ENCODE measurements around the gene GPR15. TPM values are rescaled to one million over a fixed set of nuclear protein-coding genes. Genes with fewer than 3 reads are reported as not detected.
A peak's percentile ranks its signal among the peaks of the same experiment; 100 is the strongest.
"Not testable (repeated sequence)": the region's sequence is repeated elsewhere in the genome, so short reads cannot be mapped to it uniquely, and the experiment has no call there.

The GPR15 gene
- total RNA-seq, 1 experiment from 2014 or later, result not detected

DNA sequence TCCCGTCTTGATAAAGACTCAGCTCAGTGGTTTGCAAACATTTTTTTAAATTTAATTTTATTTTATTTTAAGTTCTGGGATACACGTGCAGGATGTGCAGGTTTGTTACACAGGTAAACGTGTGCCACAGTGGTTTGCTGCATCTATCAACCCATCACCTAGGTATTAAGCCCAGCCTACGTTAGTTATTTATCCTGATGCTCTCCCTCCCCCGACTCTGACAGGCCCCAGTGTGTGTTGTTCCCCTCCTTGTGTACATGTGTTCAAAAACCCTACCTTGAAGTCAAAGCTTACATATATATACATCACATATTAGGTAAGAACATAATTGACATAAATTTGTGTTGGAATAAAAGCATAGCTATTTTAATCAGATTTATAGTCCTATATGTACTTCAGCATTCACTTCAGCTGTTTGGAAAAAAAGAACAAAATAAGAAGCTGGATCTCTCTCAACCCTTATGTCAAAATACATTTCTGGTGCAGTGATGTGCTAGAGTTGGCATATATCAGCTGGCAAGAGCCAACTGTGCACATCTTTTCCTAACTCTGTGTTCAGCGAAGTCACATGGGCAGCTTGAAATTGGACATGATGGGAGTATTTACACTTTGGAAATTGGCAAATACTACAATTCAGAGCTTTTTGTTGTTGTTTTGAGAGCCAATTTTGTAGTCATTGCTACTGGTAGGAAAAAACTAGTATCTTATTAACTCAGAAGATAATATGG, 26.5 kb downstream of the GPR15 start:
- no peak for DNase-seq (ENCODE audit: low read depth)

DNA sequence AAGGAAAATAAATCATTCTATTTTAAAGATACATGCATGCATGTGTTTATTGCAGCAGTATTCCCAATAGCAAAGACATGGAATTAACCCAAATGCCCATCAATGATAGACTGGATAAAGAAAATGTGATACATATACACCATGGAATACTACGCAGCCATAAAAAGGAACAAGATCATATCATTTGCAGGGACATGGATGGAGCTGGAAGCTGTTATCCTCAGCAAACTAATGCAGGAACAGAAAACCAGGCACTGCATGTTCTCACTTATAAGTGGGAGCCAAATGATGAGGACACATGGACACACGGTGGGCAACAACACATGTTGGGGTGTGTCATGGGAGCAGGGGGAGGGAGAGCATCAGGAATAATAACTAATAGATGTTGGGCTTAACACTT, 28.0 kb downstream of the GPR15 start:
- not testable (repeated sequence) for DNase-seq (ENCODE audit: low read depth)

DNA sequence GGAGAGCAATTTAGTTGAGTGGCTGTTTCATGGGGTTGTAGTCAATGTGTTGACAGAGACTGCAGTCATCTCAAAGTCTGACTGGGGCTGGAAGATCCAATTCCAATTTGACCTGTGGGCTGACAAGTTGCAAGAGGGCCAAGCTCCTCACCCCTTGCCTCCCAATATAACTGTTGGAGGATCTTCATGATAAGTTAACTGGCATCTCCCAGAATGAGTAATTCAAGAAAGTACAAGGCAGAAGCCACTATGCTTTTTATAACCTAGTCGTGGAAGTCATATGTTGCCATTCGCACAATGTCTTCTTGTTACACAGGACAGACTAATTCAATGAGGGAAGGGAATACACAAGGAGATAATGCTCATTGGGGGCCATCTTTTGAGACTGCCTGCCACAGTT, 29.1 kb downstream of the GPR15 start:
- no peak for DNase-seq (ENCODE audit: low read depth)

DNA sequence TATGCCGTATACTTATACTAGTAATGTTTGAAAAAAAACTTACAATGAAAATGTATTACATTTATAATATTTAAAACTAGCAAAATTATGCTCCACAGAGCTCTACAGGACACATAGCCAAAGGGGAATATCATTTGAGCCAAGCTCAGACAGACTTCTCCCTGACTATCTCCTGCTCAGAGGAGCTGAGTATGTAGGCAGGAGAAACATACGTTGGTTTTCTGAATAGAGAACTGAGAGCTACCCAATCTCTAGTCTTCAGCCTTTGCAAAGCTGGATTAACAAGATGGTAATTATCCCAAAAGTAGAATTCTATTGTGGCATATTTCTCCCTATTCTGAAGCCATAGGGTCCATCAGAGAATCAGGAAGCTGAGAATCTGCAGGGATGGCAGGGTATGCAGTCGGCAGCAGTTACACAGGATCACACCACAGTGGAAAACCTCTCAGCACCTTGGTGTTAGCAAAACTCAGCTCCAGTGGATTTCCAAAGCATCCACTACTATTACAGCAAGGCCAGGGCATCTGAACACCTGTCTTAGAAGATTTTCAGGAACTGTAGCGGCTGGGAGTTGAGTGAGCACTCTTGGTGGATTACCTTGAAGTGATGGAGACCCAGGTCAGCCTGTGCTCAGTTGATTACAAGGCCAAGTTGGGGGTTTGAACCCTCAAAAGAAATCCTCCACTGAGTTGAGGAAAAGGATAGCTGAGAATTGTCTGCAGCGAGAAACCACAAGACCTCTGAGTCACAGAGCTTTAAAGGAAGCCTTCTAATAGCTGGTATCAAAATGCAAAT, 30.1 kb downstream of the GPR15 start:
- peak; percentile 51 for DNase-seq (ENCODE audit: low read depth)

DNA sequence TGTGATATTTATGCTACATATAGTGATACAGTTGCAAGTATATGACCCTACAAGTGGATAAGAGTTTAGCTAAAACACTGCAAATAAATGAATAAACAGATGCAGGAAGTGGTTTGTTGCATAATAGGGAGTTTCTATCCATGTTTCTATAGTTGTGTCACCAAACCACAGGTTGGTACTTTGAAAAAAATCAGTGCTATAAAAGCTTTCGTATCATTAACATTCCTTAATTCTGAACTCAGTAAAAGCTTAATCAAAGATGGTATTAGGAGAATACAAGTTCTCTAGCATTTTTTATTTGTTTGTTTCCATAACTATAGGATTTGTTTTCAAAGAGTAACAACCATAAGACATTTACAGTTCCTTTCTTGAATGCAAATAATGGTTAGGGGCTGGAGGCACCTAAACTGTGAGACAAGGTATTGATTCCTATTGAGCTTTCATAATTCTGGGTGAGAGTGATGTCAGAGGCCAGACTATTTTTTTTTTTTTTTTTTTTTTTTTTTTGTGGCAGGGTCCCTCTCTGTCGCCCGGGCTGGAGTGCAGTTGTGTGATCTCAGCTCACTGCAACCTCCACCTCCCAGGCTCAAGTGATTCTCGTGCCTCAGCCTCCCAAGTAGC, 32.0 kb downstream of the GPR15 start:
- peak; percentile 77 for DNase-seq (ENCODE audit: low read depth)

DNA sequence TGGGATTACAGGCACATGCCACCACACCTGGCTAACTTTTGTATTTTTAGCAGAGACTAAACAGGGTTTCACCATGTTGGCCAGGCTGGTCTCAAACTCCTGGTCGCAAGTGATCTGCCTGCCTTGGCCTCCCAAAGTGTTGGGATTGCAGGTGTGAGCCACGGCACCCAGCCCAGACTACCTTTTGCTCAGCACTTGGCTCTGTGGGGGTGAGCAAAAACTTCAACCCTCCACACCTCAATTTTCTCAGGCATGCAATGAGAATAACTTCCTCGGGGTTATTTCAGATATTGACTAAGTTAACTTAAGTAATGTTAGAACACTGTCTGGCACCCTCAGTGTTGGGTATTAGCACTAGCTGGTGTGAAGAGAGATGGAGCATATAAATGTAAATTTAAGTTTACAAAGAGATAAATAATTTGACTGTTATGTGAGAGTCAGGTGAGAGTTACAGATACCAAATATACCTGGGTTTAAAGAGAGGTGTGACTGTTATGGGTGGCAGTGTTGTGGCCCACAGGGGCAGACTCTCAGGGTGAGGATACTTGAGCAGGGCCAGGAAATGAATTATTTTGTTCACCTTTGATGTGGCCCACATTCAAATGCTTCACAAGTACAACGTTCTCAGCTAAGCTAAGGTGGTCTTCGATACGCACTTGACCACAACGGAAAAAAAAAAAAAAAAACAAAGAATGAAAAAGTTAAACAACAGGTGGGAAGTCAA, 32.7 kb downstream of the GPR15 start:
- no peak for DNase-seq (ENCODE audit: low read depth)

DNA sequence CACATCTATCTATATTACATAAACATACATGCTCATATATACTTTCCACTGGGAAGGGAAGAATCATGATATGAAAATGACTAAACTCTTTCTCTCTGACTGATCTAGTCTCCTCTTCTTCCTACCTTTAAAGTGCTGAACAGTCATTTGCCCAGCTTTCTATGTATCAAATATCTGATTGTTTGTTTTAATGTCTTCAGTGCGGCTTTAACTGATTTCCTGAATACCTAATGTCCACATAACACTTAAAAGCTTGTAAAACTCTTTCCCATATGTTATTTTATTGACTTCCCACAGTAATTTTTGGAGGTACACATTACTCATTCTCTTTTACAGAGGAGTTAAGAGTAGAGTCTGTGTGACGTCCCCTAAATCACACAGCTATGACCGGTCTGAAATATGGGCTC, 33.5 kb downstream of the GPR15 start:
- DNase-seq (ENCODE audit: low read depth), result peak; percentile 17

DNA sequence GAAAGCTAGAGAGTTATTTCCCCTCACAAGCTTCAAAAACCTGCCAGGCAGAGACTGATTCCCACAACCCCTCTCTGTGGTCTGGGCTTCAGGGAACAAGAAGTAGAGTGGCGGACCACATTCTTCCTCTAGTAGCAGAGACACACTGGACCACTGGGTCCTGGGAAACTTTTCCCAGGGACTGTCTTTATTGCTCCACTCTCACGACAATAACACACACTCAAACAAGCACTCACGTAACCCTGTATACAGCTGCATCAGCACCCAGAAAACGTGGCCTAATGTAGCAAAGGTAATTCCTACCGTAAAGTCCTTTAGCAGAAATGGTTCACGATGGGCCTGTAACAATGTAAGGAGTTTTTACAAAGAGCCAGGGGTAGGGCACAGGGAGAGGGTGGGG, 34.1 kb downstream of the GPR15 start:
- DNase-seq (ENCODE audit: low read depth), result no peak

DNA sequence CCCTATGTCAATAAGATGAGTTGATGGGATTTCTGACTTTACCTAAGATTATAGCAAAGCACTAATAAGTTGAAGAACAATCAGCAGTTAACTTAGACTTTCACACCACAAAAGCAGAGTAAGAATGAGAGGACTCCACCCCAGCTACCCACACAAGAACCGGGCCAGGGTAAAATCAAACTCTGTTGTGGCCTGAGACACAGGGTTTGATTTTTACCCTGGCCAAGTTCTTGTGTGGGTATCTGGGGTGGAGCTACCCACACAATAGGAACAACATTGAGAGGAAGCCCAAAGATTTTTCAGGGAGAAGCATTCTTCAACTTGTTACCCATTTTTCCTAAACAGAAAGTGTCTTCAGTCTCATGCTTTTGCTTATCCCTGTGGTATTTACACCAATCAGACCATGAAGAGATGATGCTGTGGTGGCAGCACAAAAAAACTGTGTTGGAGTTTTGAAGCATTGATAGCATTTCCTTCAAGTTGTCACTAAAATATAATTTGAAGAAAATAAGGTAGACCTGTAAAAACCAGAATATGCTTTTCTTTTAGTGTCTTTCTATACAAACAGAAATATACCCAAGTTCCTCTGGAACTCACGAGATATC, 36.0 kb downstream of the GPR15 start:
- DNase-seq (ENCODE audit: low read depth), result no peak

DNA sequence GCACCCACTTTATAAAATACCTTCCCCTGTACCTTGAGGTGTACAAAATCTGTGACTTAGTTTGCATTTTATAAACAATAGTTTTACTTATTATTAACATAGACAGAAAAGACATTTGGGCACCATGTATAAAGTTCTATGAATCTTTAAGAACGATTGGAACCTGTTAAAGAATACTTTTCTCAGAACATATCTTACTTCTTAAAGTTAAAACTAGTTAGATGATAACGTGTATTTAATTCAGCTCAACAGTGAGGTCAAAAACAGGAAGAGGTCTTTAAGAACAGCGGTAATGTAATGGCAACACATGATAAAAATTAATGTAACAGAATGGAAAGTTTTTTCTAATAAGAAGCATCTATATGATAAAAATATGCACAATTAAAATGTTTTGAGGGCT, 36.6 kb downstream of the GPR15 start:
- DNase-seq (ENCODE audit: low read depth), result no peak

DNA sequence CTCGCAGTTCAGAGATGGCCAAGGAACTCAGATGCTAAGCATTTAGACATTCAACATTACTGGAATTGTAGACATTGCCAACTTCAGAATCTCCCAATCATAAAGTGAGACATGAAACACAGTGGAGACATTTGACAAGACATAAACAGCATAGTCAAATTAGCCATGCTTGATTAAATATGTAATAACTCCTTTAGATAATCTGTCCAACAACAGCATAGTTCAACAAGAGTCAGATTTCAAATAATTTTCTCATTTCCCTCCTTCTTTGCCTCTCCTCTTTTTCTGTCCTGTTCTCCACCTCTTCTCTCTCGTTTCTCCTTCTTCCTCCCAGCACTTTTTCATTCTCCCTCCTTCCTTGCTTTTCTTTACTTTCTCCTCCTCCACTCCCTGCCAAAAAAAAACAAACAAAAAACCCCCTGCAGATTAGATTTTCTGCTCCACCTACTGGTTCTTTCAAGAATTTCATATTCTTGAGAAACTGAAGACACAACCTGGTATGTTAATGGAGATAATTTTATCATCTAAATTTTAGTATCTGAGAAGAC, 41.5 kb downstream of the GPR15 start:
- peak; percentile 48 for DNase-seq (ENCODE audit: low read depth)

DNA sequence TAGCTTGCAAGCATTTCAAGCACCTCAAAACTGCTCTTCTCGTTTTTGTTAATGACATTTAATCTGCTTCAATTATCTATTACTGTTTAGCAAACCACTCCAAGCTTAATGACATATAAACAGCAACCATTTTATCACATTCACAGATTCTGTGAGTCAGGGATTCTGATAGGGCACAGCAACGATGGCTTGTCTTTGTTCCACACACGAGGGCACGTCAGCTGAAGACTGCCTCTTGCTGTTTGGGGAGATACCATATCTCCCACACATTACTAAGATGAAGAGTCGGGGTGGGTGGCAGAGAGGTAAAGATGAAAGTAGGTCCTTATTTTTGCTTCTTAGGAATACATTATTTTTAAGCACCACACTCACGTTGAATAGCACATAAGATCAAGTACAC, 42.4 kb downstream of the GPR15 start:
- no peak for DNase-seq (ENCODE audit: low read depth)

DNA sequence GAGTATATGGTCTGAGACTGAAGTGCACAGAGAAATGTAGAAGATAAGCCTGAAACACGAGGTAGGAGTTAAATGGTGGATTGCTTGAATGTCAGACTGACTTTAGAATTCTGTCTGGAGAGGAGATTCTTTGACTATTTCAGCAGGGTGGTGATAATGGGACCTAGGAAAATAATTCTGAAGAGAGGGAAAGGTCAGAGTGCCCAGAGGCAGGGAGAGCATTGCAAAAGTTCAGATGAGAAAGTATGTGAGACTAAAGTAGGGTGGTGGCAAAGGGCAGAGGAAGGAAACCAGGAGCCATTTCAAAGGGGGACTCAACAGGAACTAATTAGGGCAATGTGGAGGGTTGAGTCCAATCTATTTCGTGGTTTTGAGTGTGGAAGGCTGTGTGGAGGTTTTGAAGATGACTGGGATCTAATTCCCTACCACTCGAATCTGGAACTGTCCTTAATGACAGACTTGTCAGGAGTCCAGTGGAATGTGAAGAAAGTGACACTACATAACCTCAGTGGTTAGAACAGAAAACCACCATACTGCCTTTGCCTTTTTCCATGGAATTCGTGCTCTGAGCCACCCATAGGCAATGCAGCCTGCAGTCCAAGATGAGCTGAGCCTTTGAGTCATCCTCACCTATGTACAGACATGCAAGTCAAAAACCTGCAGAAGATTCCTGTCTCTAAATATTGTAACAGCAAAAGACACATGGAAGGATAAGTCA, 45.6 kb downstream of the GPR15 start:
- peak; percentile 55 for DNase-seq (ENCODE audit: low read depth)

DNA sequence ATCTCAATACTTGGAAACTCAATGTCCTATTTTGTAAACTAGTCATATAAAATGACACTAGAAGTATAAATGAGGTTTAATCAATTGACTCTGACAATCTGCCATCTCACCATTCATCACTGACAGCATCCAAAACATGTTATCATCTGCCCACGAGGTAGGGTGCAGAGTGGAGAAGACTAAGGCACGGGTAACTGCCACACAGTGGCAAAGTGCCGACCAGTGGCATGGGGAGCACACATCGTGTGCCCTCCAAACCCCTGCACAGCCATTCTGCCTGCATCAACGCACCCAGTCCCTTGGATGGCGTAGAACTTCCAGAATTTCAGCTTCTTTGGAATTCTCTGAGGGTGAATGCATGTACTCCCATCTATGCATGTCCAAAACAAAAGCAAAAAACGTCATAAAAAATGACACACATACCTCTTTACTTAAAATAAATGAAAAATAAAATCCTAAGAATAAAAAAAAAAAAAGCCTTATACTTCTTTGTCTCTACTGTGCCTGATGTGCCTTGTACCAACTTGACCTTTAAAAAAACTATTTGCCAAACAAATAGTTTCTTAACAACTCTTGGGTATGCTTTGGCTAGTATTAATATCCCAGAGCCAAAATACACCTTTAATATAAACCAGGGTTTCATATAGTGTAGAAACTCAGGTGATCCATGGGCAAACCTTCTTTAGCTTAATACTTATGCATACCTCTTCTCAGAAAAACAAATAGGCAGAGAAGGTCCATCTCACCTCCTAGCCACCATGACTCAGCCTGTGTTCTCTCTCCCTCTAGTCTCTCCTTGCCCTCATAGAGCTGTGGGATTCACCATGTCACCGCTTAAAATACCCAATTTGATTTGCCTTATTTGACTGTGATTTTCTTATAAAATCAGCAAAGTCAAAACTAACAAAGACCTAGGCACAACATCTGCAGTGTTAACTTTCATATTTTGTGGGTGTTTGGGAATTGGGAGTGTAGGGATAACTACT, 48.9 kb downstream of the GPR15 start:
- no peak for DNase-seq (ENCODE audit: low read depth)

DNA sequence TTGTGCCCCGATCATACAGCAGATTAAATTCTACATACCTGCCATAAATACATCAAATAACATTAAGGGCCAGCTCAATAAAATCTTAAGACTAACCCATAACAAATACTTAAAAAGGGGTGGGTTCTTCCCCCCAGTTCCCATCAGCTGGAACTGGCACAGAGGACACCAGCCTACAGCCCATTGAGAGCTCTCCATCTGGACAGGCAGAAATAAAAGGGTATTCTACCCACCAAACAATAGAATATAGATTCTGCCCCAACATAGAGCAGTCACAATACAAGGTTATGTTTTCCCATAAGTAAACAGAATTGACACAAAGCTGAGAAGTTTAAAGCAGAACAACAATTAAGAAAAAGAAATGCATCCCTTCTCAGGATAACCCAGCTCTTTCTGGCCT, 49.7 kb downstream of the GPR15 start:
- no peak for DNase-seq (ENCODE audit: low read depth)

DNA sequence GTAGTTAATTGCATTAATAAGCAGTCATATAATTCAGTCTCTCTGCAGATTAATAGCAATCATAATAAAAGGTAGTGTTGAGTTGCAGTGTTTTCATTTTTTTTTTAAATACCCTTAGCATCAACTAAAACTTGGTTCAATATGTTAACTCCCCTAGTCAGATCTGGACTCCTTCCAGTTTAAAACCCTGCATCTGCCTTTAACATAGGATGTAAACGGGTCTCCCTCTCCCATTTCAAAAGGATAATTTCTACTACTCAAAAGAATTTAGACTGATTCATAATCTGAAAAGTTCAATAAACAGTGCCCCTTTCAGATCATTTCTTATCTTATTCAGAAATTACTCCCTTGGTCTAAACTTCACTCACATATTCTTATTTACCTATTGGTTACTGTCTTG, 50.3 kb downstream of the GPR15 start:
- DNase-seq (ENCODE audit: low read depth), result no peak

DNA sequence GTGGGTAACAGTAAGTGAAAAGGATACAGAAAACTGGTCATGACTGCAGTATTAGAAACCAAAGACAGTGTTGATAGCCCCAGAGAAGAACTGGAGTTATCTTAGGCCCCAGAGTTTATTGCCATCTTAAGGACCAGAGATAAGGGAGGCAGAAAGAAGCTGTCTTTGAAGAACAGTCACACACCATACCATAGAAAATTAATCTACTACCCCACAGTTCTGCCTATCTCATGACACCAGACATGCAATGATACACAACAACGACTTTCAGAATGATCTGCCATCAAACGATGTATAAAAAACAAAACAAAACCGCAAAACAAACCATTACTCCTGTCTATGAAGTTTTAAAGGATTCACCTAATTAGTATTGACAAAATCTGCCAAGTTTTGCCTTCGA, 52.0 kb downstream of the GPR15 start:
- no peak for DNase-seq (ENCODE audit: low read depth)
